HEK293 (cell line): ENCODE data around the gene SYNGAP1.

Experiments
- CTCF ChIA-PET: fragments of 350-600 bp; formaldehyde crosslinking; extraction: SDS; loops from one replicate; lab custom pipeline; 2021; ENCODE audit warnings: antibody characterized with exemption; lab: Yijun Ruan, JAX
- POLR2A ChIA-PET: fragments of 300-600 bp; formaldehyde crosslinking; extraction: SDS; loops from one replicate; lab custom pipeline; 2020; ENCODE audit warnings: antibody characterized with exemption, inconsistent platforms; lab: Yijun Ruan, JAX
- H3K27ac ChIP-seq: fragments of 200-500 bp; sonication (Bioruptor generic); 2 replicates; pipeline ENCODE4 v1.5.1; 2014; ENCODE audit warnings: low read depth, low read length, control low read depth, inconsistent platforms; ENCODE audit errors: extremely low read depth
- H3K36me3 ChIP-seq, 2 experiments: fragments of 200-500 bp in 1 of 2; sonication (Bioruptor generic) in 1 of 2; 1 replicate in 1 of 2; 2 replicates in 1 of 2; pipeline ENCODE4 v1.5.1; 2014 to 2017; ENCODE audit warnings: inconsistent platforms in 2 of 2, low read length in 2 of 2; ENCODE audit not compliant: control insufficient read depth in 2 of 2, insufficient read depth in 1 of 2
- H3K4me1 ChIP-seq: fragments of 200-500 bp; sonication (Bioruptor generic); 2 replicates; pipeline ENCODE4 v1.5.1; 2014; ENCODE audit warnings: mild to moderate bottlenecking, low read length, inconsistent platforms; ENCODE audit not compliant: control insufficient read depth, insufficient read depth
- H3K4me3 ChIP-seq: 2 replicates; pipeline ENCODE4 v1.5.1; 2011; ENCODE audit warnings: low read depth, mild to moderate bottlenecking, control low read depth, low read length, moderate library complexity
- H3K9me3 ChIP-seq: fragments of 200-500 bp; sonication (Bioruptor generic); 2 replicates; pipeline ENCODE4 v1.5.1; 2014; ENCODE audit warnings: low read depth, low read length, inconsistent platforms; ENCODE audit not compliant: control insufficient read depth, insufficient read depth
- IKZF3 ChIP-seq: fragments of 450-650 bp; IDR thresholded peaks from 2 replicates; pipeline ENCODE4 v1.5.0; 2018; ENCODE audit warnings: missing biosample characterization, mild to moderate bottlenecking, missing genetic modification characterization, moderate library complexity
- KLF17 ChIP-seq: fragments of 450-650 bp; formaldehyde crosslinking; IDR thresholded peaks from 2 replicates; pipeline ENCODE4 v1.5.1; 2016; ENCODE audit warnings: missing biosample characterization, missing genetic modification characterization
- RBAK ChIP-seq: fragments of 450-650 bp; formaldehyde crosslinking; IDR thresholded peaks from 2 replicates; pipeline ENCODE4 v1.5.1; 2016; ENCODE audit warnings: missing biosample characterization, missing genetic modification characterization
- TSHZ1 ChIP-seq: fragments of 450-650 bp; formaldehyde crosslinking; IDR thresholded peaks from 2 replicates; pipeline ENCODE4 v1.5.1; 2016; ENCODE audit warnings: missing biosample characterization, missing genetic modification characterization, borderline replicate concordance
- ZFP37 ChIP-seq: fragments of 450-650 bp; formaldehyde crosslinking; IDR thresholded peaks from 2 replicates; pipeline ENCODE4 v1.5.1; 2016; ENCODE audit warnings: missing biosample characterization, missing genetic modification characterization
- ZNF140 ChIP-seq: fragments of 450-650 bp; formaldehyde crosslinking; IDR thresholded peaks from 2 replicates; pipeline ENCODE4 v1.5.1; 2016; ENCODE audit warnings: missing biosample characterization, missing genetic modification characterization
- ZNF146 ChIP-seq: fragments of 450-650 bp; formaldehyde crosslinking; IDR thresholded peaks from 2 replicates; pipeline ENCODE4 v1.5.1; 2016; ENCODE audit warnings: missing biosample characterization, missing genetic modification characterization
- ZNF148 ChIP-seq: fragments of 450-650 bp; formaldehyde crosslinking; IDR thresholded peaks from 2 replicates; pipeline ENCODE4 v1.5.0; 2017; ENCODE audit warnings: missing biosample characterization, missing genetic modification characterization, borderline replicate concordance
- ZNF16 ChIP-seq: fragments of 450-650 bp; formaldehyde crosslinking; IDR thresholded peaks from 2 replicates; pipeline ENCODE4 v1.5.1; 2016; ENCODE audit warnings: low read depth, missing biosample characterization, missing genetic modification characterization
- ZNF18 ChIP-seq: fragments of 450-650 bp; formaldehyde crosslinking; IDR thresholded peaks from 2 replicates; pipeline ENCODE4 v1.5.1; 2016; ENCODE audit warnings: missing biosample characterization, missing genetic modification characterization
- ZNF2 ChIP-seq: fragments of 450-650 bp; formaldehyde crosslinking; IDR thresholded peaks from 2 replicates; pipeline ENCODE4 v1.5.1; 2016; ENCODE audit warnings: missing biosample characterization, missing genetic modification characterization
- ZNF211 ChIP-seq: fragments of 450-650 bp; formaldehyde crosslinking; IDR thresholded peaks from 2 replicates; pipeline ENCODE4 v1.5.1; 2016; ENCODE audit warnings: low read depth, missing biosample characterization, missing genetic modification characterization
- ZNF324 ChIP-seq: fragments of 450-650 bp; formaldehyde crosslinking; IDR thresholded peaks from 2 replicates; pipeline ENCODE4 v1.5.1; 2016; ENCODE audit warnings: missing biosample characterization, missing genetic modification characterization
- ZNF335 ChIP-seq: fragments of 450-650 bp; formaldehyde crosslinking; conservative IDR thresholded peaks from 2 replicates; pipeline ENCODE4 v1.5.1; 2016; ENCODE audit warnings: missing biosample characterization, missing genetic modification characterization
- ZNF354C ChIP-seq: fragments of 450-650 bp; formaldehyde crosslinking; IDR thresholded peaks from 2 replicates; pipeline ENCODE4 v1.5.1; 2016; ENCODE audit warnings: missing biosample characterization, missing genetic modification characterization, low read depth, borderline replicate concordance
- ZNF518A ChIP-seq: fragments of 450-650 bp; formaldehyde crosslinking; conservative IDR thresholded peaks from 2 replicates; pipeline ENCODE4 v1.5.1; 2016; ENCODE audit warnings: low read depth, missing biosample characterization, missing genetic modification characterization
- ZNF561 ChIP-seq: fragments of 450-650 bp; IDR thresholded peaks from 2 replicates; pipeline ENCODE4 v1.5.1; 2018; ENCODE audit warnings: missing biosample characterization, missing genetic modification characterization, borderline replicate concordance
- ZNF658 ChIP-seq: fragments of 450-650 bp; formaldehyde crosslinking; IDR thresholded peaks from 2 replicates; pipeline ENCODE4; 2016; ENCODE audit warnings: missing biosample characterization, missing genetic modification characterization

The SYNGAP1 gene

GRCh38 chr6:33390173-33390572, 29.7 kb upstream of the SYNGAP1 start (continued):
- TF ChIP-seq KLF17 (tag by site-specific recombination) (no peak), ZNF561 (tag by site-specific recombination) (no peak), ZNF16 (tag by site-specific recombination) (no peak), RBAK (tag by site-specific recombination) (no peak), ZNF146 (tag by site-specific recombination) (no peak), ZNF335 (tag by site-specific recombination) (no peak), ZNF2 (tag by site-specific recombination) (no peak), ZNF211 (tag by site-specific recombination) (no peak), ZNF148 (no peak), ZNF658 (tag by site-specific recombination) (no peak)

GRCh38 chr6:33390767-33391277, 29.0 kb upstream of the SYNGAP1 start:
- no peak for TF ChIP-seq ZNF354C (tag by site-specific recombination)
- TF ChIP-seq IKZF3 (tag by site-specific recombination): peak; percentile 64; the same call in 1 of the 2 replicates
- no peak for TF ChIP-seq ZNF140 (tag by site-specific recombination)
- TF ChIP-seq ZNF324: peak; percentile 47; the same call in 1 of the 2 replicates
- 0 out of 2 replicates have a peak, but pooled peaks have one; percentile 11 for TF ChIP-seq TSHZ1 (tag by site-specific recombination)
- TF ChIP-seq ZFP37 (tag by site-specific recombination): peak; percentile 35; the same call in 1 of the 2 replicates
- TF ChIP-seq ZNF18 (tag by site-specific recombination): peak; percentile 17; the same call in 1 of the 2 replicates
- TF ChIP-seq ZNF518A (tag by site-specific recombination): peak; percentile 68; the same call in 1 of the 2 replicates
- CTCF ChIA-PET: interaction anchor here (0.5 to 1.6 kb wide), 45 partner anchors 9 to 190 kb away, joined by 3 to 21 read pairs (median 5); partner anchors contain the start of genes B3GALT4, RPS18, VPS52 and ZBTB22
- Histone ChIP-seq H3K4me3 (peak overlapping the region; percentile 6), H3K9me3 (no peaks in the 10 kb centered on the region), H3K4me1 (peaks cover 10% of the 10 kb centered on the region), H3K36me3 (peaks cover 0 to 15% of the 10 kb centered on the region in 2 experiments; a peak in 2 of 3 replicates), H3K27ac (peak overlapping the region; percentile 27)
- POLR2A ChIA-PET: interaction anchor here (1.0 kb wide), 1 partner anchor 114 kb away, joined by 4 read pairs; the partner anchor contains the start of gene B3GALT4
